Endothelial cell of umbilical vein (primary cell): Measurements from ENCODE around the gene TNIP3. TPM values are rescaled to one million over a fixed set of nuclear protein-coding genes. Genes with fewer than 3 reads are reported as not detected.
A peak's percentile ranks its signal among the peaks of the same experiment; 100 is the strongest.

ENCODE experiments used
- BruUV-seq: library from RNA; stranded (reverse); fragments of 400-500 nt; replicated peaks from 2 replicates; lab custom pipeline; 2021; lab: Mats Ljungman, UMichigan
- CTCF ChIA-PET: fragments of 300-600, 350-600 bp; sonication (Branson Sonifier 250); formaldehyde crosslinking; loops from one replicate; lab custom pipeline; 2021; ENCODE audit warnings: antibody characterized with exemption, inconsistent platforms; lab: Charles Lee
- POLR2A ChIA-PET: fragments of 300-600, 350-600 bp; sonication (Branson Sonifier 250); formaldehyde crosslinking; loops from one replicate; lab custom pipeline; 2021; ENCODE audit warnings: antibody characterized with exemption, inconsistent platforms; lab: Charles Lee
- DNase-seq: peaks from one replicate; pipeline ENCODE4 v3.0.0-alpha.2; 2011; ENCODE audit warnings: low read depth, low spot score
- FAIRE-seq: peaks from 2 replicates; lab custom pipeline; 2011; peaks lifted over from hg19 to GRCh38; lab: Jason Lieb, UNC
- H2AFZ ChIP-seq: 2 replicates; pipeline ENCODE4 v1.6.0; 2012; ENCODE audit warnings: low read depth, low read length, control low read depth, inconsistent platforms
- H3K27ac ChIP-seq: 2 replicates; pipeline ENCODE4 v1.5.1; 2011; ENCODE audit warnings: low read depth, mild to moderate bottlenecking, control low read depth, low read length, moderate library complexity; ENCODE audit not compliant: insufficient read depth
- H3K27me3 ChIP-seq, 2 experiments: 2 replicates each; pipeline versions ENCODE4 v1.6.0 to v1.6.1; 2011; ENCODE audit warnings: low read length in 2 of 2, mixed read lengths in 1 of 2; ENCODE audit not compliant: control insufficient read depth in 2 of 2, insufficient read depth in 2 of 2
- H3K36me3 ChIP-seq, 2 experiments: 2 replicates in 1 of 2; 3 replicates in 1 of 2; pipeline ENCODE4 v1.5.1; 2011; ENCODE audit warnings: low read length in 2 of 2, mild to moderate bottlenecking in 1 of 2, moderate library complexity in 1 of 2; ENCODE audit not compliant: control insufficient read depth in 2 of 2, insufficient read depth in 2 of 2; ENCODE audit errors: extremely low read depth in 1 of 2
- H3K4me1 ChIP-seq: 3 replicates; pipeline ENCODE4 v1.5.1; 2011; ENCODE audit warnings: mild to moderate bottlenecking, low read length; ENCODE audit not compliant: control insufficient read depth, insufficient read depth; ENCODE audit errors: extremely low read depth
- H3K4me2 ChIP-seq: 2 replicates; pipeline ENCODE4 v1.6.1; 2011; ENCODE audit warnings: low read length, control low read depth, mixed read lengths; ENCODE audit not compliant: insufficient read depth
- H3K4me3 ChIP-seq, 3 experiments: fragments of 200-600 bp in 1 of 3; sonication (generic), shearing (Covaris generic) in 1 of 3; replicated peaks in 1 of 3; 2 replicates each; pipeline ENCODE4 v1.5.1; 2011 to 2016; ENCODE audit warnings: control low read depth in 3 of 3, low read length in 3 of 3, mild to moderate bottlenecking in 2 of 3, inconsistent platforms in 1 of 3, low read depth in 1 of 3, moderate library complexity in 1 of 3; ENCODE audit not compliant: insufficient read depth in 1 of 3
- H3K79me2 ChIP-seq: 2 replicates; pipeline ENCODE4 v1.6.0; 2012; ENCODE audit warnings: low read length, inconsistent platforms; ENCODE audit not compliant: control insufficient read depth, insufficient read depth
- H3K9ac ChIP-seq: replicated peaks from 2 replicates; pipeline ENCODE3; 2011; ENCODE audit warnings: low read length, control low read depth; ENCODE audit not compliant: insufficient read depth; ENCODE audit errors: extremely low read depth
- H3K9me1 ChIP-seq: replicated peaks from 3 replicates; pipeline ENCODE4 v1.6.0; 2011; ENCODE audit warnings: mild to moderate bottlenecking, low read length; ENCODE audit not compliant: control insufficient read depth, insufficient read depth; ENCODE audit errors: extremely low read depth
- H3K9me3 ChIP-seq: replicated peaks from 2 replicates; pipeline ENCODE4 v1.5.1; 2012; ENCODE audit warnings: low read length, inconsistent platforms; ENCODE audit not compliant: control insufficient read depth, insufficient read depth
- H4K20me1 ChIP-seq: replicated peaks from 2 replicates; pipeline ENCODE3; 2011; ENCODE audit warnings: mild to moderate bottlenecking, low read length; ENCODE audit not compliant: control insufficient read depth, insufficient read depth; ENCODE audit errors: extremely low read depth
- EZH2 ChIP-seq: IDR thresholded peaks from 2 replicates; pipeline ENCODE4 v1.6.1; 2012; ENCODE audit warnings: borderline replicate concordance, low read depth, mild to moderate bottlenecking, moderate library complexity, low read length, inconsistent platforms; ENCODE audit not compliant: severe bottlenecking
- FOS ChIP-seq: IDR thresholded peaks from 2 replicates; pipeline ENCODE4 v1.6.1; 2011; ENCODE audit warnings: mild to moderate bottlenecking, low read length, moderate library complexity, borderline replicate concordance; ENCODE audit not compliant: insufficient read depth
- GATA2 ChIP-seq: IDR thresholded peaks from 2 replicates; pipeline ENCODE4 v1.7.0; 2011; ENCODE audit warnings: low read depth, mild to moderate bottlenecking, moderate library complexity, mixed read lengths, low read length; ENCODE audit not compliant: insufficient read length, insufficient read depth
- JUN ChIP-seq: IDR thresholded peaks from 2 replicates; pipeline ENCODE4 v1.6.1; 2011; ENCODE audit warnings: borderline replicate concordance, low read depth; ENCODE audit not compliant: insufficient read length, insufficient read depth
- MYC ChIP-seq: IDR thresholded peaks from one replicate; pipeline ENCODE4 v1.6.1; 2011; ENCODE audit warnings: mild to moderate bottlenecking, low read depth, low read length
- POLR2A ChIP-seq: IDR thresholded peaks from 2 replicates; pipeline ENCODE4 v1.6.1; 2012; ENCODE audit warnings: low read depth, mild to moderate bottlenecking, control low read depth, low read length
- POLR2AphosphoS5 ChIP-seq: IDR thresholded peaks from 2 replicates; pipeline ENCODE4 v1.6.1; 2012; ENCODE audit warnings: low read depth, mild to moderate bottlenecking, control low read depth, low read length, moderate library complexity; ENCODE audit not compliant: insufficient read depth
- dilution Hi-C: fragments of 300-500 bp; cut with MboI; formaldehyde crosslinking; loops from one replicate; pipeline ENCODE4 v1.15.0; 2019; ENCODE audit warnings: low sequenced_read_pairs; ENCODE audit not compliant: extremely low pct_ligation_motif_present
- intact Hi-C: fragments of 100-400 bp; cut with micrococcal nuclease; formaldehyde crosslinking; loops from one replicate; pipeline ENCODE4 v1.10.0; 2022
- polyA plus RNA-seq, 4 experiments: library from polyadenylated mRNA; depleted of rRNA in 3 of 4; stranded (reverse) in 3 of 4; unstranded in 1 of 4; fragments of >200 nt; gene quantifications; 2 replicates each; pipeline versions ENCODE4 v1.2.1 to v1.2.3, GENCODE V29; 2011 to 2012; ENCODE audit warnings: missing spikeins in 1 of 4
- total RNA-seq: library from RNA; stranded (reverse); gene quantifications from 2 replicates; pipeline ENCODE4 v1.2.3, GENCODE V29; 2021
- TF ChIP-seq, protein P1 (sequence below), 2 donors: IDR thresholded peaks; 1 replicate in 1 of 2; 2 replicates in 1 of 2; pipeline ENCODE4 v1.5.1; 2011; ENCODE audit warnings: low read length in 2 of 2, mild to moderate bottlenecking in 2 of 2, moderate library complexity in 2 of 2, control low read depth in 1 of 2, inconsistent platforms in 1 of 2, low read depth in 1 of 2; ENCODE audit not compliant: insufficient read depth in 1 of 2; ENCODE audit errors: extremely low read depth in 1 of 2
- TF ChIP-seq, protein P2 (sequence below): IDR thresholded peaks from 2 replicates; pipeline ENCODE4 v1.6.1; 2011; ENCODE audit not compliant: insufficient read depth, insufficient read length

Gene TNIP3
- total and polyA plus RNA-seq, 2 donors (not counting 3 experiments of a cell fraction or from before 2014, with no cell fraction given), result not detected

- DNase-seq, result no peak
- intact Hi-C loops (no loop called here), dilution Hi-C loops (no loop called here)
- Histone ChIP-seq H3K4me2 (no peak overlapping the region), H4K20me1 (no peaks in the 10 kb centered on the region), H3K9me1 (no peaks in the 10 kb centered on the region), H3K36me3 (no peaks in the 10 kb centered on the region), H3K79me2 (no peaks in the 10 kb centered on the region), H3K4me1 (peaks cover 20% of the 10 kb centered on the region), H2AFZ (peak overlapping the region; percentile 0), H3K27me3 (no peaks in the 10 kb centered on the region), H3K9ac (no peak overlapping the region), H3K9me3 (no peaks in the 10 kb centered on the region), H3K4me3 (no peak overlapping the region), H3K27ac (no peak overlapping the region)
- no TSS peak for BruUV-seq
- ChIA-PET POLR2A (no interaction called here), CTCF (no interaction called here)
- TF ChIP-seq, protein P1, sequence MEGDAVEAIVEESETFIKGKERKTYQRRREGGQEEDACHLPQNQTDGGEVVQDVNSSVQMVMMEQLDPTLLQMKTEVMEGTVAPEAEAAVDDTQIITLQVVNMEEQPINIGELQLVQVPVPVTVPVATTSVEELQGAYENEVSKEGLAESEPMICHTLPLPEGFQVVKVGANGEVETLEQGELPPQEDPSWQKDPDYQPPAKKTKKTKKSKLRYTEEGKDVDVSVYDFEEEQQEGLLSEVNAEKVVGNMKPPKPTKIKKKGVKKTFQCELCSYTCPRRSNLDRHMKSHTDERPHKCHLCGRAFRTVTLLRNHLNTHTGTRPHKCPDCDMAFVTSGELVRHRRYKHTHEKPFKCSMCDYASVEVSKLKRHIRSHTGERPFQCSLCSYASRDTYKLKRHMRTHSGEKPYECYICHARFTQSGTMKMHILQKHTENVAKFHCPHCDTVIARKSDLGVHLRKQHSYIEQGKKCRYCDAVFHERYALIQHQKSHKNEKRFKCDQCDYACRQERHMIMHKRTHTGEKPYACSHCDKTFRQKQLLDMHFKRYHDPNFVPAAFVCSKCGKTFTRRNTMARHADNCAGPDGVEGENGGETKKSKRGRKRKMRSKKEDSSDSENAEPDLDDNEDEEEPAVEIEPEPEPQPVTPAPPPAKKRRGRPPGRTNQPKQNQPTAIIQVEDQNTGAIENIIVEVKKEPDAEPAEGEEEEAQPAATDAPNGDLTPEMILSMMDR (IDR thresholded peaks at IDR 0.05; ENCODE audit: extremely low read depth in 1 of 2, insufficient read depth in 1 of 2, low read depth in 1 of 2, low read length in 2 of 2), result no peak
- TF ChIP-seq POLR2AphosphoS5 (no peak), POLR2A (no peak), EZH2 (no peak), JUN (no peak)
- TF ChIP-seq, protein P2, sequence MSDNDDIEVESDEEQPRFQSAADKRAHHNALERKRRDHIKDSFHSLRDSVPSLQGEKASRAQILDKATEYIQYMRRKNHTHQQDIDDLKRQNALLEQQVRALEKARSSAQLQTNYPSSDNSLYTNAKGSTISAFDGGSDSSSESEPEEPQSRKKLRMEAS, result no peak
- FAIRE-seq, result no peak
These were observed 10.0 kb downstream of the TNIP3 start for GRCh38 chr4:121154103-121154515.

GRCh38 chr4:121151942-121152341 lies 12.2 kb downstream of the TNIP3 start:
- Histone ChIP-seq H3K4me2 (no peak overlapping the region), H2AFZ (no peak overlapping the region), H3K79me2 (no peaks in the 10 kb centered on the region), H4K20me1 (no peaks in the 10 kb centered on the region), H3K4me3 (no peak overlapping the region), H3K4me1 (peaks cover 16% of the 10 kb centered on the region), H3K36me3 (no peaks in the 10 kb centered on the region), H3K27ac (no peak overlapping the region), H3K9me3 (no peaks in the 10 kb centered on the region), H3K9me1 (no peaks in the 10 kb centered on the region), H3K9ac (no peak overlapping the region), H3K27me3 (no peaks in the 10 kb centered on the region)
- dilution Hi-C loops, result no loop called here
- intact Hi-C loops, result no loop called here
- DNase-seq (no peak), FAIRE-seq (no peak)
- CTCF ChIA-PET, result interaction anchor here (0.8 kb wide), 1 partner anchor 40 kb away, joined by 3 read pairs; no protein-coding TSS in a partner anchor
- no TSS peak for BruUV-seq
- POLR2A ChIA-PET, result no interaction called here
- TF ChIP-seq POLR2A (no peak), FOS (no peak), POLR2AphosphoS5 (no peak), EZH2 (no peak), MYC (no peak), JUN (no peak), GATA2 (no peak)
- TF ChIP-seq, protein P2, result no peak
- TF ChIP-seq, protein P1 (IDR thresholded peaks at IDR 0.05; ENCODE audit: extremely low read depth in 1 of 2, insufficient read depth in 1 of 2, low read depth in 1 of 2, low read length in 2 of 2), result no peak
